Central memory CD8-positive, alpha-beta T cell (primary cell): Measurements from ENCODE around the gene SPINK14.

ENCODE experiments used
- ATAC-seq: fragments of 150-1000 bp; cut with Tn5 transposase; replicated peaks from 2 replicates; pipeline ENCODE4 v1.10.0; 2022; ENCODE audit warnings: mild to moderate bottlenecking, moderate FRiP score, moderate number of reproducible peaks; ENCODE audit not compliant: poor library complexity, severe bottlenecking; ENCODE audit errors: extremely low read depth
- DNase-seq, 2 donors: peaks; one replicate each; pipeline ENCODE4 v3.0.0; 2021; ENCODE audit warnings: low spot score in 2 of 2
- H3K27ac Mint-ChIP-seq: one replicate; pipeline ENCODE4 v1.8.0; 2022; ENCODE audit warnings: low read depth, mild to moderate bottlenecking, moderate library complexity, mixed read lengths
- H3K27me3 Mint-ChIP-seq: one replicate; pipeline ENCODE4 v1.8.0; 2022; ENCODE audit warnings: mixed read lengths
- H3K36me3 Mint-ChIP-seq: one replicate; pipeline ENCODE4 v1.8.0; 2022; ENCODE audit warnings: mild to moderate bottlenecking, moderate library complexity, mixed read lengths; ENCODE audit not compliant: insufficient read depth
- H3K4me1 Mint-ChIP-seq: one replicate; pipeline ENCODE4 v1.8.0; 2022; ENCODE audit warnings: mixed read lengths
- H3K4me3 Mint-ChIP-seq: one replicate; pipeline ENCODE4 v1.8.0; 2022; ENCODE audit warnings: mild to moderate bottlenecking, moderate library complexity, mixed read lengths
- H3K9me3 Mint-ChIP-seq: one replicate; pipeline ENCODE4 v1.8.0; 2022; ENCODE audit warnings: mixed read lengths

The SPINK14 gene, protein sequence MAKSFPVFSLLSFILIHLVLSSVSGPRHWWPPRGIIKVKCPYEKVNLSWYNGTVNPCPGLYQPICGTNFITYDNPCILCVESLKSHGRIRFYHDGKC

GRCh38 chr5:148168246-148168645, at the start of gene SPINK14:
TSS of gene SPINK14 (plus strand) at chr5:148168546. CDS start at chr5:148169733, 1,187 bp downstream.
- Mint-ChIP-seq H3K36me3 (no peaks in the 10 kb centered on the region), H3K4me3 (no peak within 1 kb of the TSS), H3K27me3 (peaks cover 13% of the 10 kb centered on the region), H3K9me3 (no peaks in the 10 kb centered on the region), H3K27ac (no peak within 1 kb of the TSS), H3K4me1 (no peaks in the 10 kb centered on the region)
- ATAC-seq: no peak
- DNase-seq: no peak

DNA sequence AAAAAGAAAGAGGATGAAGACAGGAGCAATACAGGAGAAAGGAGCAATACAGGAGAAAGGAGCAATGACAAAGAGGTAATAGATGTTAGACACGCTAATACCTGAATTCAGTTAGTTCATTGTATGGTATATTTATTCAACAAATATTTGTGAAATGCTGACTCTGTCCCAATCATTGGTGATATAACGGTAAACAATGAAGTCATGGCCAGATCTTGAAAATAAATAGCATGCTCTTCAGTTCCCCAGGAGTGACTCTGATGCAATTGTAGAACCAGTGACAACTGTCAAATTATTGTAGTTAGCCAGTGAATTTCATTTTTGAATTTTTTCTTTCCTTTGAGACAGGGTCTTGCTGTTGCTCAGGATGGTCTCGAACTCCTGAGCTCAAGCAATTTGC, 48.0 kb upstream of the SPINK14 start:
- no peak for ATAC-seq
- Mint-ChIP-seq H3K9me3 (no peaks in the 10 kb centered on the region), H3K27ac (no peak overlapping the region), H3K4me1 (no peaks in the 10 kb centered on the region), H3K36me3 (no peaks in the 10 kb centered on the region), H3K4me3 (no peak overlapping the region), H3K27me3 (peaks cover 15% of the 10 kb centered on the region)
- DNase-seq: no peak

DNA sequence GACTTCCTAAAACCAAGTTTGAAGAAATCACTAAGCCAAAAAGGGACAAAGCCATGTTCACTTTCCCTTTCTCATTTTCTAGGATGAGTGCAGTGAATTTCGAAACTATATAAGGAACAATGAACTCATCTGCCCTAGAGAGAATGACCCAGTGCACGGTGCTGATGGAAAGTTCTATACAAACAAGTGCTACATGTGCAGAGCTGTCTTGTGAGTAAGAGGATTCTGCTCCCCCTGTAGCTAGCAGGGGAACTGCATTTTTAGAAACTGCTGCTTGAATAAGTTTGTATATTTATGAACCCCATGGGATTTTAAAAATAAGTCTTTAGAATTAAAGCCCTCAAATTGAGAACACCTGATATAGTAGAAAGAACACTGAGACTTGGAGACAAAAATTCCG, 42.7 kb upstream of the SPINK14 start:
- ATAC-seq: no peak
- Mint-ChIP-seq H3K27ac (no peak overlapping the region), H3K4me3 (no peak overlapping the region), H3K36me3 (no peaks in the 10 kb centered on the region), H3K9me3 (no peaks in the 10 kb centered on the region), H3K4me1 (no peaks in the 10 kb centered on the region), H3K27me3 (no peaks in the 10 kb centered on the region)
- DNase-seq: no peak

GRCh38 chr5:148135091-148136048, 33.0 kb upstream of the SPINK14 start:
- peaks cover 40% of the 10 kb centered on the region for H3K27me3 Mint-ChIP-seq
- H3K9me3 Mint-ChIP-seq: no peaks in the 10 kb centered on the region
- no peak for DNase-seq
- no peak overlapping the region for H3K27ac Mint-ChIP-seq
- no peaks in the 10 kb centered on the region for H3K36me3 Mint-ChIP-seq
- no peak for ATAC-seq
- H3K4me3 Mint-ChIP-seq: no peak overlapping the region
- H3K4me1 Mint-ChIP-seq: no peaks in the 10 kb centered on the region

- H3K36me3 Mint-ChIP-seq: no peaks in the 10 kb centered on the region
- H3K27ac Mint-ChIP-seq: no peak overlapping the region
- no peak overlapping the region for H3K4me3 Mint-ChIP-seq
- ATAC-seq (no peak), DNase-seq (no peak)
- H3K27me3 Mint-ChIP-seq: peaks cover 32% of the 10 kb centered on the region
- H3K9me3 Mint-ChIP-seq: no peaks in the 10 kb centered on the region
- no peaks in the 10 kb centered on the region for H3K4me1 Mint-ChIP-seq
These were observed 27.5 kb upstream of the SPINK14 start for GRCh38 chr5:148140846-148141245.

GRCh38 chr5:148141645-148142044, 26.7 kb upstream of the SPINK14 start:
- Mint-ChIP-seq H3K4me1 (no peaks in the 10 kb centered on the region), H3K36me3 (no peaks in the 10 kb centered on the region), H3K4me3 (no peak overlapping the region), H3K9me3 (no peaks in the 10 kb centered on the region), H3K27me3 (peaks cover 36% of the 10 kb centered on the region), H3K27ac (no peak overlapping the region)
- DNase-seq (no peak), ATAC-seq (no peak)

- no peak for DNase-seq
- Mint-ChIP-seq H3K36me3 (no peaks in the 10 kb centered on the region), H3K27me3 (peaks cover 14% of the 10 kb centered on the region), H3K9me3 (no peaks in the 10 kb centered on the region), H3K27ac (no peak overlapping the region), H3K4me1 (no peaks in the 10 kb centered on the region), H3K4me3 (no peak overlapping the region)
- no peak for ATAC-seq
These were observed 22.4 kb upstream of the SPINK14 start for GRCh38 chr5:148145916-148146315.

DNA sequence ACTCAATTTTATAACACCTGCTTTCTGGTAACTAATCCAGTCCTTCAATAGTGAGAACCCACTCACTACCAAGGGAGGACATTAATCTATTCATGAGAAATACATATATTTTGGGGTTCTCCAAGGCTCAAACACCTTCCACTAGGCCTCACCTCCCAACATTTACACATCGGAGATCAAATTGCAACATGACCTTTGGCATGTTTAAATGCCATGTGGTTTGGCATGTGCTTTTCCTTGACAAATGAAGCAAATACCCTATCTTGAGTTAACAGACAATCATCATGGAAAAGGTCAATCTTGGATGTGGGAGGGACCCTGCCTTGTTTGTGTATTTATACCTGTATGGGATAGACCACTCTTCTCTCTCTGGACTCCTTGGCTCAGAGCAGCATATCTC, 21.9 kb upstream of the SPINK14 start:
- DNase-seq (no peak), ATAC-seq (no peak)
- H3K27me3 Mint-ChIP-seq: peaks cover 16% of the 10 kb centered on the region
- H3K4me3 Mint-ChIP-seq: no peak overlapping the region
- H3K36me3 Mint-ChIP-seq: no peaks in the 10 kb centered on the region
- H3K27ac Mint-ChIP-seq: no peak overlapping the region
- no peaks in the 10 kb centered on the region for H3K9me3 Mint-ChIP-seq
- H3K4me1 Mint-ChIP-seq: no peaks in the 10 kb centered on the region

DNA sequence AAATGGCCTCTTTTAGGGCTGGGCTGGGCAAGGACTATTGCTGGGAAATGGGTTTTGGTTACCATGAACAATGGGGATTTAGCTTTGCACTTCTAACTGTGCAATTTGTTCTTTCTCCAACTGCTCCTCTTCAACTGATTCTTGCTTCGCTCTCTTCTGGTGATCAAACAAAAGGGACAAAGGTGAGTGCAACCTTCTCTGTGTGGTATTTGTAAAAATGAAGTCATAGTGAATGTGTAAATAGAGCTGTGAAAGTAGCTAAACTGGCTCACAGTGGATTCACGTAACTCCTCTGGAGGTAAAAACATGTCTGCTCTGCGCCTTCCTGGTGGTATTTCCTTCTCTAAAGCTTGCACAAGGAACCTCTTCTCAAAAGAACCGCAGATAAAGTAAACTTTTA, 20.9 kb upstream of the SPINK14 start:
- no peaks in the 10 kb centered on the region for H3K9me3 Mint-ChIP-seq
- H3K4me1 Mint-ChIP-seq: no peaks in the 10 kb centered on the region
- H3K36me3 Mint-ChIP-seq: no peaks in the 10 kb centered on the region
- ATAC-seq: no peak
- no peak for DNase-seq
- peaks cover 16% of the 10 kb centered on the region for H3K27me3 Mint-ChIP-seq
- H3K27ac Mint-ChIP-seq: no peak overlapping the region
- H3K4me3 Mint-ChIP-seq: no peak overlapping the region

GRCh38 chr5:148151872-148152271, 16.5 kb upstream of the SPINK14 start:
- H3K4me1 Mint-ChIP-seq: no peaks in the 10 kb centered on the region
- H3K4me3 Mint-ChIP-seq: no peak overlapping the region
- no peaks in the 10 kb centered on the region for H3K9me3 Mint-ChIP-seq
- H3K27ac Mint-ChIP-seq: no peak overlapping the region
- H3K27me3 Mint-ChIP-seq: peaks cover 9% of the 10 kb centered on the region
- H3K36me3 Mint-ChIP-seq: no peaks in the 10 kb centered on the region
- ATAC-seq (no peak), DNase-seq (no peak)

- no peak for ATAC-seq
- Mint-ChIP-seq H3K4me3 (no peak overlapping the region), H3K27me3 (peaks cover 6% of the 10 kb centered on the region), H3K4me1 (no peaks in the 10 kb centered on the region), H3K9me3 (no peaks in the 10 kb centered on the region), H3K36me3 (no peaks in the 10 kb centered on the region), H3K27ac (no peak overlapping the region)
- no peak for DNase-seq
These were observed 15.6 kb upstream of the SPINK14 start for GRCh38 chr5:148152781-148153180.

- DNase-seq (no peak), ATAC-seq (no peak)
- Mint-ChIP-seq H3K36me3 (no peaks in the 10 kb centered on the region), H3K9me3 (no peaks in the 10 kb centered on the region), H3K4me1 (no peaks in the 10 kb centered on the region), H3K27ac (no peak overlapping the region), H3K27me3 (no peaks in the 10 kb centered on the region), H3K4me3 (no peak overlapping the region)
These were observed 11.7 kb upstream of the SPINK14 start for GRCh38 chr5:148156609-148157008.

DNA sequence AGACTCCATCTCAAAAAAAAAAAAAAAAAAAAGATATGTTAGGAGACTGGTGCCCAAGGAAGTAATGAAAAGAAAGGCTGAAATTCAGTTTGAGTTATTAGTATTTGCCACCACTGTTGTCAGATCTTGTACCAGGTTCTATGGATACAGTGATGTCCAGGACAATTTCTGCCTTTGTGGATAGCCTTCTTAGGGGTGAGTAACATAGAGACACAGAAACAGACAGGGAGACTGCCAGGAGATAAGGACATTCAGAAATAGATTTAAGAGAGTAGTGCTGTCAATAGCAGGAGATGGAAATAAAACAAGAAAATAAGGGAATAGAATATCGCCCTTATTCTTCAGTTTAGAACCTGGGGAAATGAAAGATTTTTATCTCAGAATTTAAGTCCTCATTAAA, 6.3 kb upstream of the SPINK14 start:
- Mint-ChIP-seq H3K4me3 (no peak overlapping the region), H3K4me1 (no peaks in the 10 kb centered on the region), H3K9me3 (no peaks in the 10 kb centered on the region), H3K36me3 (no peaks in the 10 kb centered on the region), H3K27ac (no peak overlapping the region), H3K27me3 (no peaks in the 10 kb centered on the region)
- DNase-seq: no peak
- ATAC-seq: no peak
